GM18867 (cell line): ENCODE data around the gene ITPA.
A peak's percentile ranks its signal among the peaks of the same experiment; 100 is the strongest.
"Not testable (repeated sequence)": the region's sequence is repeated elsewhere in the genome, so short reads cannot be mapped to it uniquely, and the experiment has no call there.

Experiments used
- ATAC-seq: cut with Tn5 transposase; IDR thresholded peaks from one replicate; pipeline ENCODE4 v1.9.1; 2021; ENCODE audit warnings: mild to moderate bottlenecking, moderate library complexity; ENCODE audit not compliant: unreplicated experiment

ITPA gene

GRCh38 chr20:3199206-3199605 lies 10.1 kb upstream of the ITPA start:
- ATAC-seq: no peak

GRCh38 chr20:3199976-3200755 lies 9.1 kb upstream of the ITPA start:
- no peak for ATAC-seq

- ATAC-seq: no peak
Observed at GRCh38 chr20:3202965-3203314, 6.4 kb upstream of the ITPA start.

GRCh38 chr20:3203315-3204123 lies 5.8 kb upstream of the ITPA start:
- ATAC-seq: peak; percentile 11

GRCh38 chr20:3204124-3204794 lies 5.0 kb upstream of the ITPA start, which contains the start of gene DDRGK1:
Gene DDRGK1, minus strand, starts transcription at chr20:3204682. Its CDS starts 55 bp downstream, at chr20:3204627.
- peak; percentile 79 for ATAC-seq

- no peak for ATAC-seq
Observed at GRCh38 chr20:3208786-3209256, 477 bp upstream of the ITPA start.

GRCh38 chr20:3209946-3210317 lies 634 bp downstream of the ITPA start:
- ATAC-seq: no peak

GRCh38 chr20:3210346-3210745 lies 1.0 kb downstream of the ITPA start:
- no peak for ATAC-seq

GRCh38 chr20:3213226-3213625 lies 3.9 kb downstream of the ITPA start:
- no peak for ATAC-seq

- not testable (repeated sequence) for ATAC-seq
Observed at GRCh38 chr20:3215359-3215917, 6.1 kb downstream of the ITPA start.

- peak; percentile 67 for ATAC-seq
Observed at GRCh38 chr20:3218307-3218988, 9.2 kb downstream of the ITPA start.

GRCh38 chr20:3221398-3222226 lies 12.3 kb downstream of the ITPA start:
- ATAC-seq: no peak

GRCh38 chr20:3222635-3223600 lies 13.6 kb downstream of the ITPA start:
- ATAC-seq: no peak

GRCh38 chr20:3223651-3223993 lies 14.3 kb downstream of the ITPA start:
- ATAC-seq: no peak

- ATAC-seq: no peak
Observed at GRCh38 chr20:3223994-3224680, 14.8 kb downstream of the ITPA start.

- no peak for ATAC-seq
Observed at GRCh38 chr20:3224681-3225421, 15.6 kb downstream of the ITPA start.

GRCh38 chr20:3226093-3226492 lies 16.8 kb downstream of the ITPA start:
- no peak for ATAC-seq
